Measurements from ENCODE around the gene APOBEC3A. TPM values are rescaled to one million over a fixed set of nuclear protein-coding genes. Genes with fewer than 3 reads are reported as not detected.
A peak's percentile ranks its signal among the peaks of the same experiment; 100 is the strongest.

The APOBEC3A gene
- total RNA-seq, 1 donor from 2014 or later, result 9.0 TPM

DNA sequence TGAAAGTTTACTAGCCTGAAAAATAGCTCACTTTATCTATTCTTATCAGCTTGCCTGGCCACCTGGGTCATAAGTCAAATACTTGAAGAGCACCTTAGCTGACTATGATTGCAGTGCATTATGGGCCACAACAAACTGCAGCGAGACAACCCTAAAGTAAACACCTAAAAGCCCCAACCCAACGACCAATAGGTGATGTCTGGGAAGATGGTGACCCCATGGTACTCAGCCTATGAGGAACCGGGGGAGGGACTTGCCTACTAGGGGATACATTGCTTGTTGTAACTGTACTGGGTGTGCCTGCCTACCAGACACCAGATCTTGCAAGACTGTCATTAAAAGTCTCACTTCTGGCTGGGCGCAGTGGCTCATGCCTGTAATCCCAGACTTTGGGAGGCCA, 35.6 kb upstream of the APOBEC3A start:
- H3K4me3 ChIP-seq, result no peak overlapping the region
- TF ChIP-seq, protein P1, sequence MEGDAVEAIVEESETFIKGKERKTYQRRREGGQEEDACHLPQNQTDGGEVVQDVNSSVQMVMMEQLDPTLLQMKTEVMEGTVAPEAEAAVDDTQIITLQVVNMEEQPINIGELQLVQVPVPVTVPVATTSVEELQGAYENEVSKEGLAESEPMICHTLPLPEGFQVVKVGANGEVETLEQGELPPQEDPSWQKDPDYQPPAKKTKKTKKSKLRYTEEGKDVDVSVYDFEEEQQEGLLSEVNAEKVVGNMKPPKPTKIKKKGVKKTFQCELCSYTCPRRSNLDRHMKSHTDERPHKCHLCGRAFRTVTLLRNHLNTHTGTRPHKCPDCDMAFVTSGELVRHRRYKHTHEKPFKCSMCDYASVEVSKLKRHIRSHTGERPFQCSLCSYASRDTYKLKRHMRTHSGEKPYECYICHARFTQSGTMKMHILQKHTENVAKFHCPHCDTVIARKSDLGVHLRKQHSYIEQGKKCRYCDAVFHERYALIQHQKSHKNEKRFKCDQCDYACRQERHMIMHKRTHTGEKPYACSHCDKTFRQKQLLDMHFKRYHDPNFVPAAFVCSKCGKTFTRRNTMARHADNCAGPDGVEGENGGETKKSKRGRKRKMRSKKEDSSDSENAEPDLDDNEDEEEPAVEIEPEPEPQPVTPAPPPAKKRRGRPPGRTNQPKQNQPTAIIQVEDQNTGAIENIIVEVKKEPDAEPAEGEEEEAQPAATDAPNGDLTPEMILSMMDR (IDR thresholded peaks at IDR 0.05), result no peak
- intact Hi-C loops (cut with DNase I), result no loop called here
- no peak overlapping the region for H3K27ac ChIP-seq
- H3K4me1 ChIP-seq, result peaks cover 18% of the 10 kb centered on the region
- ATAC-seq (no peak), DNase-seq (no peak)
- H3K36me3 ChIP-seq, result no peaks in the 10 kb centered on the region
- H3K27me3 ChIP-seq, result peaks cover 4% of the 10 kb centered on the region
- no peaks in the 10 kb centered on the region for H3K9me3 ChIP-seq

DNA sequence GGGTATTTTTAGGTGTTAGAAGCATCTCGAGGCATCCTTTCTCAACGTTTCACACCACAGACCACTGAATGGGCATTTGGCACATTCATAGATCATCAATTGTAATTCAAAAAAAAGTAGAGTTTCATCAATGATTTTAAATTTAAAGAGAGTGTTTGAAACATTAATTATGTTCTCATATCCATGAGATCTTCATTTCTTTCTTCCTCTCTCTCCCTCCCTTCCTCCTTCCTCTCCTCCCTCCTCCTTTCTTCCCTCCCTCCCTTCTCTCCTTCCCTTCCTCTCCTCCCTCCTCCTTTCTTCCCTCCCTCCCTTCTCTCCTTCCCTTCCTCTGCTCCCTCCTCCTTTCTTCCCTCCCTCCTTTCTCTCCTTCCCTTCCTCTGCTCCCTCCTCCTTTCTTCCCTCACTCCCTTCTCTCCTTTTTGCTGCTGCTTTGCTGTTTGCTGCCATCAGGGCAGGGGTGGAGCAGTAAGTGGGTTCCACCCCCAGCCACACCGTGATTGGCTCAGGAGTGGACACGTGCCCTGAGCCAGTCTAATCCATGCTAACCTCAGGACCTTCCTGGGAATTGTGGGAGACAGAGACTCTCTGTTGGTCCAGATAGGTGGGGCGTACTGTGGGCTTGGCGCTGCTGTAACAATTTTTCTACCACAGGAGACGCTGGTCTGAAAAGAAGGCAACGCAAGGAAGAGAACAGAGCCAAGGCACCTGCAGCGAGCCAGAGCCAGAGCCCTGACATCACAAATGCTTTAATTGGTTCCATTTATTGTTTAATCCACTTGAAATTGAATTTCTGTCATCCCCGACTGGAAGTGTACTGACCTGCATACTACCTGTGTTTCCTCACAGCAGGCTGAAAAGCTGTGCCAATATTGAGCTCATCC, 33.7 kb upstream of the APOBEC3A start:
- Histone ChIP-seq H3K27ac (peak overlapping the region; percentile 68), H3K4me1 (peaks cover 25% of the 10 kb centered on the region), H3K4me3 (peak overlapping the region; percentile 9), H3K9me3 (no peaks in the 10 kb centered on the region), H3K36me3 (no peaks in the 10 kb centered on the region), H3K27me3 (peaks cover 8% of the 10 kb centered on the region)
- ATAC-seq (peak; percentile 82), DNase-seq (peak; percentile 79)
- intact Hi-C loops (cut with DNase I), result no loop called here
- TF ChIP-seq, protein P1 (IDR thresholded peaks at IDR 0.05), result peak; percentile 31

DNA sequence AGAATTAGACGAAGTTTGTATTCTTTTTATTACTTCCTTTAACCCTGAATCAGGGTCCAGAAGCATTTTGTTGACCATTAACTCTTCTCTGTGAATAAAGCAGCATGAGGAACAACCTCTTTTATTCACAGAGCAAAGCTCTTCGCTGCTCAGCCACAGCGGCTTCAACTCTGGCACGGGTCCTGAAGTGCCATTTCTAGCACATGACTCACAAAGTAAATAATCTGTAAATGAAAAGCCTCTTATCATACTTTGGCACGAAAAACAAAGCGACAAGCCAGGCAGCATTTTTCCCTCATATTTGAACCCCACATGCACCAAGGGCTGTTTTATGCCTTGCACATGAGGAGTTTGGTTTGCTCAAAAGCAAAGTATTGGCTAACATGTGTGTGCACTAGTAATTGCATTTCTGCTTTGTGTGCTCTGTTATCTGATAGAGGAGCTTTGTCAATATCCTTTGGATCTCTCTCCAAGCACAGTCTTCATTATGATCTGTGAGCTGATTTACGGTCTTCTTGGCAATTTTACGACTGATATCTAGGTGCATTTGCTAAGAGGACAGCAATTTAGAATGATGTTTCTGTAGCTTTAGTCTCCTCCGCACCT, 33.0 kb upstream of the APOBEC3A start:
- intact Hi-C loops (cut with DNase I), result no loop called here
- peaks cover 25% of the 10 kb centered on the region for H3K4me1 ChIP-seq

DNA sequence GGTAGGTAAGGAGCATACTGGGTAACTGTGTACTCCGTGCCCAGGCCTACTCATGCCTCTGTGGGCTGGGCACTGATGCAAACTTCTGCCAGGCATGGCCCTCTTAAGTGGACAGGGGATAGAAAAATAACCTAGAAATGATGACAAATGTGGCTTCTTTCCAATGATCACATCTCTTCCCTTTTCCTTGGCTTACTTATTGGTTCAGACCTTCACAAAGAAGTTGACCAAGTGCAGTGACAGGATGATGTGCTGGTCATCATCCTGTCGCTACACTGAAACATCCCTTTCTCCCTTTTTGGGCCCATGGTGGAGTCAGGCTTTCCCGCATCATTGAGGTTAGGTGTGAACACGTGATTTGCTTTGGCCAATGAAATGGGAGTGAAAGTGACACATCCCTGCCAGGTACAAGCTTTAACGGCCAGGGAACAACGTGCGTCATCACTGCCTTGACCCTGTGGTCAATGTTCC, 31.8 kb upstream of the APOBEC3A start:
- TF ChIP-seq, protein P1 (IDR thresholded peaks at IDR 0.05), result no peak
- H3K36me3 ChIP-seq, result no peaks in the 10 kb centered on the region
- H3K9me3 ChIP-seq, result no peaks in the 10 kb centered on the region
- H3K4me3 ChIP-seq, result no peak overlapping the region
- H3K27ac ChIP-seq, result no peak overlapping the region
- intact Hi-C loops (cut with DNase I), result no loop called here
- DNase-seq, result no peak
- no peak for ATAC-seq
- peaks cover 25% of the 10 kb centered on the region for H3K4me1 ChIP-seq
- H3K27me3 ChIP-seq, result peaks cover 8% of the 10 kb centered on the region

More for the DNA sequence above, 33.0 kb upstream of the APOBEC3A start:
- Histone ChIP-seq H3K36me3 (no peaks in the 10 kb centered on the region), H3K27ac (peak overlapping the region; percentile 68), H3K4me3 (no peak overlapping the region), H3K27me3 (peaks cover 8% of the 10 kb centered on the region), H3K9me3 (no peaks in the 10 kb centered on the region)
- TF ChIP-seq, protein P1 (IDR thresholded peaks at IDR 0.05), result no peak
- ATAC-seq (peak; percentile 61), DNase-seq (peak; percentile 83)

DNA sequence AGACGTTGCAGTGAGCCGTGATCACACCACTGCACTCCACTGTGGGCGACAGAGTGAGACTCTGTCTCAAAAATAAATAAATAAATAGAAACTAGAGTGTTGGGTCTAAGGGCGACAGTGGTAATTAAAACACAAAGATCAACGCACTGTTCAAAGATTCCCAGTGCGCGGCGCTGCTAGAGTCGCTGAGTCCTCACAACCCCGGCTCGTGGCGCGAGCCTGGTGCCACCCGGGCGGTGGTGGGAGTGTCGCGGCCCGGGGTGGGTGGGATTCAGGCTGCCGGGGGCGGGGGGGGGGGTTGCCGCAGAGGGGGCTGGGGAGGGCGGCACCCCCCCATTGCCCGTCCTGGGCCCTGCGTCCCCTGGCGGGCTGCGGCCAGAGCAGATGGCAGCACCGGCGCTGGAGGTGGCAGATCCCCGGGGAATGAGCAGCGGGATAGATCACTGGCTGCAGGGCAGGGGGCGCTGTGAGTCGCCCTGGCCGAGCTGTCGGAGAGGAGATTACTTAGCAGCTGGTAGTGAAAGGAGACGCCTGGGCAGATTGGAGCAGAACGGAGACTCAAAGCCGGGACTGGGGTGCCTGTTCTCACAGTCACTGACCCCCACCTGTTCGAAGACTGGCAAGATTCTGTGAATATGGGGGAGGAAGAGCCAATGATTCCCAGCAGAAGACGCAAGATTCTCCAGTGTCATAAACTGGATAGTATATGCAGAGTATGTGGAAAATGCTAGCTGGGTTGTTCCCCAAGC, 30.2 kb upstream of the APOBEC3A start:
- peak overlapping the region; percentile 18 for H3K27ac ChIP-seq
- H3K27me3 ChIP-seq, result peaks cover 8% of the 10 kb centered on the region
- no peaks in the 10 kb centered on the region for H3K36me3 ChIP-seq
- intact Hi-C loops (cut with DNase I), result no loop called here
- ATAC-seq (peak; percentile 92), DNase-seq (peak; percentile 92)
- no peaks in the 10 kb centered on the region for H3K9me3 ChIP-seq
- H3K4me1 ChIP-seq, result peaks cover 25% of the 10 kb centered on the region
- H3K4me3 ChIP-seq, result peak overlapping the region; percentile 38
- TF ChIP-seq, protein P1 (IDR thresholded peaks at IDR 0.05), result peak; percentile 79

Data from upper lobe of right lung (tissue), 1 donor.